H1 (cell line): ENCODE results near the gene SLC8A1. TPM values are rescaled to one million over a fixed set of nuclear protein-coding genes. Genes with fewer than 3 reads are reported as not detected.

Source experiments
- CTCF ChIA-PET: fragments of 300-600 bp; sonication (Branson Sonifier 250); formaldehyde crosslinking; loops from one replicate; lab custom pipeline; 2021; ENCODE audit not compliant: partially characterized antibody; lab: Charles Lee
- POLR2A ChIA-PET: fragments of 300-600 bp; sonication (Branson Sonifier 250); formaldehyde crosslinking; loops from one replicate; lab custom pipeline; 2021; ENCODE audit warnings: inconsistent platforms; ENCODE audit not compliant: partially characterized antibody; lab: Charles Lee
- DNase-seq, 2 experiments: peaks; one replicate each; pipeline versions ENCODE4 v3.0.0 to v3.0.0-alpha.2; 2010 to 2022; ENCODE audit warnings: low spot score in 2 of 2, low read depth in 1 of 2, mixed read lengths in 1 of 2
- FAIRE-seq: peaks from 2 replicates; lab custom pipeline; 2011; peaks lifted over from hg19 to GRCh38; lab: Jason Lieb, UNC
- H2AFZ ChIP-seq: 2 replicates; pipeline ENCODE4 v1.8.1; 2012; ENCODE audit warnings: low read length, inconsistent platforms
- H2AK5ac ChIP-seq: 2 replicates; pipeline ENCODE4 v1.6.1; 2013; ENCODE audit warnings: low read depth, low read length
- H2BK120ac ChIP-seq: replicated peaks from 2 replicates; pipeline ENCODE3; 2013; ENCODE audit warnings: low read depth, low read length, inconsistent platforms
- H2BK12ac ChIP-seq: 2 replicates; pipeline ENCODE4 v1.6.1; 2013; ENCODE audit warnings: low read depth, low read length
- H2BK15ac ChIP-seq: 2 replicates; pipeline ENCODE4 v1.6.1; 2013; ENCODE audit warnings: low read length
- H2BK20ac ChIP-seq: 2 replicates; pipeline ENCODE4 v1.6.1; 2013; ENCODE audit warnings: low read length
- H2BK5ac ChIP-seq: 2 replicates; pipeline ENCODE4 v1.6.1; 2013; ENCODE audit warnings: low read depth, low read length
- H3K14ac ChIP-seq: 2 replicates; pipeline ENCODE4 v1.6.1; 2013; ENCODE audit warnings: inconsistent platforms; ENCODE audit not compliant: insufficient read length
- H3K18ac ChIP-seq: 2 replicates; pipeline ENCODE4 v1.6.1; 2013; ENCODE audit warnings: low read length; ENCODE audit errors: extremely low read depth
- H3K23ac ChIP-seq: 2 replicates; pipeline ENCODE4 v1.6.1; 2013; ENCODE audit warnings: inconsistent platforms; ENCODE audit not compliant: insufficient read length
- H3K23me2 ChIP-seq: 2 replicates; pipeline ENCODE4 v1.6.1; 2013; ENCODE audit warnings: low read depth, low read length
- H3K27ac ChIP-seq: 2 replicates; pipeline ENCODE4 v1.6.1; 2011; ENCODE audit warnings: low read depth, low read length, inconsistent platforms
- H3K27me3 ChIP-seq, 4 experiments: replicated peaks in 1 of 4; 1 replicate in 1 of 4; 2 replicates in 3 of 4; pipeline versions ENCODE4 v1.6.1 to v1.8.1; 2011 to 2013; ENCODE audit warnings: low read length in 3 of 4, mild to moderate bottlenecking in 3 of 4, inconsistent platforms in 2 of 4, mixed read lengths in 2 of 4, moderate library complexity in 1 of 4; ENCODE audit not compliant: control insufficient read depth in 3 of 4, insufficient read depth in 3 of 4; ENCODE audit errors: extremely low read depth in 1 of 4
- H3K36me3 ChIP-seq, 4 experiments: 2 replicates each; pipeline versions ENCODE4 v1.6.1 to v1.8.1; 2011 to 2013; ENCODE audit warnings: mild to moderate bottlenecking in 4 of 4, low read length in 3 of 4, moderate library complexity in 2 of 4, control low read depth in 1 of 4, inconsistent platforms in 1 of 4; ENCODE audit not compliant: insufficient read depth in 4 of 4, control insufficient read depth in 2 of 4
- H3K4ac ChIP-seq: replicated peaks from 2 replicates; pipeline ENCODE3; 2013; ENCODE audit warnings: low read length, low read depth, mixed read lengths, inconsistent platforms; ENCODE audit not compliant: insufficient read length
- H3K4me1 ChIP-seq, 4 experiments: replicated peaks in 1 of 4; 1 replicate in 1 of 4; 2 replicates in 3 of 4; pipeline versions ENCODE4 v1.6.1 to v1.8.1; 2011 to 2013; ENCODE audit warnings: low read length in 3 of 4, inconsistent platforms in 2 of 4, mixed read lengths in 1 of 4; ENCODE audit not compliant: insufficient read depth in 4 of 4, control insufficient read depth in 3 of 4
- H3K4me2 ChIP-seq, 2 experiments: 2 replicates each; pipeline versions ENCODE4 v1.6.1 to v1.8.1; 2011 to 2013; ENCODE audit warnings: low read depth in 2 of 2, low read length in 2 of 2, control low read depth in 1 of 2, inconsistent platforms in 1 of 2, mild to moderate bottlenecking in 1 of 2; ENCODE audit not compliant: insufficient read depth in 1 of 2
- H3K4me3 ChIP-seq, 4 experiments: fragments of 200-600, 300-600 bp in 1 of 4; sonication (generic), shearing (Covaris generic), sonication (Bioruptor Twin) in 1 of 4; 2 replicates each; pipeline versions ENCODE4 v1.5.1 to v1.8.1; 2011 to 2016; ENCODE audit warnings: low read length in 4 of 4, low read depth in 3 of 4, control low read depth in 2 of 4, inconsistent platforms in 2 of 4, mild to moderate bottlenecking in 2 of 4, mixed read lengths in 1 of 4, moderate library complexity in 1 of 4; ENCODE audit not compliant: insufficient read depth in 2 of 4; ENCODE audit errors: extremely low read depth in 1 of 4
- H3K56ac ChIP-seq: replicated peaks from 2 replicates; pipeline ENCODE3; 2013; ENCODE audit warnings: low read depth, mild to moderate bottlenecking, mixed read lengths, low read length, inconsistent platforms; ENCODE audit not compliant: insufficient read length
- H3K79me1 ChIP-seq: 2 replicates; pipeline ENCODE4 v1.6.1; 2013; ENCODE audit warnings: low read depth, low read length, control low read depth
- H3K79me2 ChIP-seq, 2 experiments: 2 replicates each; pipeline versions ENCODE4 v1.6.1 to v1.8.1; 2012 to 2013; ENCODE audit warnings: low read length in 2 of 2, mild to moderate bottlenecking in 2 of 2, inconsistent platforms in 1 of 2; ENCODE audit not compliant: insufficient read depth in 2 of 2, control insufficient read depth in 1 of 2
- H3K9ac ChIP-seq, 4 experiments: replicated peaks in 1 of 4; 1 replicate in 1 of 4; 2 replicates in 3 of 4; pipeline versions ENCODE4 v1.6.1 to v1.8.1; 2011 to 2013; ENCODE audit warnings: low read depth in 3 of 4, low read length in 3 of 4, control low read depth in 2 of 4, mild to moderate bottlenecking in 2 of 4, moderate library complexity in 2 of 4, inconsistent platforms in 1 of 4; ENCODE audit errors: extremely low read depth in 1 of 4
- H3K9me3 ChIP-seq, 2 experiments: 2 replicates each; pipeline versions ENCODE4 v1.6.1 to v1.8.1; 2012 to 2013; ENCODE audit warnings: mild to moderate bottlenecking in 2 of 2, moderate library complexity in 2 of 2, control low read depth in 1 of 2, inconsistent platforms in 1 of 2, low read depth in 1 of 2, low read length in 1 of 2, mixed read lengths in 1 of 2; ENCODE audit not compliant: insufficient read depth in 2 of 2
- H4K20me1 ChIP-seq, 2 experiments: replicated peaks in 1 of 2; 2 replicates each; pipeline versions ENCODE3 to v1.8.1; 2011 to 2013; ENCODE audit warnings: inconsistent platforms in 2 of 2, low read length in 2 of 2, mild to moderate bottlenecking in 1 of 2; ENCODE audit not compliant: insufficient read depth in 2 of 2, control insufficient read depth in 1 of 2
- H4K5ac ChIP-seq: 2 replicates; pipeline ENCODE4 v1.6.1; 2013; ENCODE audit warnings: low read length, low read depth, mixed read lengths, inconsistent platforms; ENCODE audit not compliant: insufficient read length
- H4K8ac ChIP-seq: 2 replicates; pipeline ENCODE4 v1.8.0; 2013; ENCODE audit warnings: mild to moderate bottlenecking, moderate library complexity, low read length, inconsistent platforms; ENCODE audit not compliant: insufficient read depth; ENCODE audit errors: extremely low read depth
- H4K91ac ChIP-seq: replicated peaks from 2 replicates; pipeline ENCODE3; 2013; ENCODE audit warnings: low read length, mixed read lengths, inconsistent platforms; ENCODE audit not compliant: insufficient read length
- CBX5 ChIP-seq: fragments of 300-800, 300-1000 bp; sonication (generic); IDR thresholded peaks from 2 replicates; pipeline ENCODE4 v1.7.1; 2016; ENCODE audit warnings: antibody characterized with exemption, low read length, low read depth
- CBX8 ChIP-seq: fragments of 300-800, 300-1000 bp; sonication (generic); IDR thresholded peaks from 2 replicates; pipeline ENCODE4 v1.7.1; 2016; ENCODE audit warnings: low read depth, low read length, borderline replicate concordance
- CHD1 ChIP-seq: IDR thresholded peaks from 2 replicates; pipeline ENCODE4 v1.6.1; 2012; ENCODE audit warnings: low read depth, low read length, improper control_type of control experiment
- EGR1 ChIP-seq: IDR thresholded peaks from 2 replicates; pipeline ENCODE4 v1.6.1; 2011; ENCODE audit warnings: low read depth, low read length, borderline replicate concordance
- HDAC2 ChIP-seq, 2 experiments: fragments of 300-600 bp in 1 of 2; sonication (generic) in 1 of 2; IDR thresholded peaks; 2 replicates each; pipeline ENCODE4 v1.6.1; 2011 to 2012; ENCODE audit warnings: low read depth in 2 of 2, low read length in 2 of 2, mild to moderate bottlenecking in 2 of 2, moderate library complexity in 2 of 2, borderline replicate concordance in 1 of 2, inconsistent platforms in 1 of 2
- NANOG ChIP-seq: IDR thresholded peaks from 2 replicates; pipeline ENCODE4 v1.6.1; 2011; ENCODE audit warnings: low read length, low read depth, mild to moderate bottlenecking, inconsistent platforms; ENCODE audit not compliant: insufficient read depth, poor library complexity, severe bottlenecking
- POLR2A ChIP-seq, 2 experiments: IDR thresholded peaks; 1 replicate in 1 of 2; 2 replicates in 1 of 2; pipeline ENCODE4 v1.6.1; 2011; ENCODE audit warnings: low read depth in 2 of 2, low read length in 2 of 2, mild to moderate bottlenecking in 2 of 2; ENCODE audit errors: control extremely low read depth in 1 of 2
- RBBP5 ChIP-seq: IDR thresholded peaks from 2 replicates; pipeline ENCODE4 v1.7.1; 2012; ENCODE audit warnings: low read depth, mild to moderate bottlenecking, inconsistent platforms, low read length, moderate library complexity, borderline replicate concordance
- RNF2 ChIP-seq: fragments of 200-900, 300-1000 bp; sonication (generic); IDR thresholded peaks from 2 replicates; pipeline ENCODE4 v1.7.1; 2016; ENCODE audit warnings: borderline replicate concordance, low read depth, mild to moderate bottlenecking, antibody characterized with exemption, low read length; ENCODE audit not compliant: poor library complexity, severe bottlenecking; ENCODE audit errors: missing control alignments
- SIRT6 ChIP-seq: IDR thresholded peaks from one replicate; pipeline ENCODE4 v1.7.1; 2012; ENCODE audit warnings: low read length, inconsistent platforms
- SIX5 ChIP-seq: IDR thresholded peaks from 2 replicates; pipeline ENCODE4 v1.6.1; 2011; ENCODE audit warnings: mild to moderate bottlenecking, low read depth, low read length
- SP1 ChIP-seq: IDR thresholded peaks from 2 replicates; pipeline ENCODE4 v1.6.1; 2011; ENCODE audit warnings: low read depth, low read length
- TAF7 ChIP-seq: optimal IDR thresholded peaks from 2 replicates; pipeline ENCODE3; 2011; ENCODE audit warnings: low read depth, mild to moderate bottlenecking, inconsistent platforms, low read length, moderate library complexity, borderline replicate concordance
- TCF12 ChIP-seq: IDR thresholded peaks from 2 replicates; pipeline ENCODE4 v1.6.1; 2011; ENCODE audit warnings: low read depth, mild to moderate bottlenecking, low read length
- TEAD4 ChIP-seq: IDR thresholded peaks from 2 replicates; pipeline ENCODE4 v1.6.1; 2012; ENCODE audit warnings: low read depth, low read length, inconsistent platforms, mixed read lengths
- WGBS, 2 experiments: shearing (Covaris generic) in 1 of 2; methylation state at CpG; one replicate each; pipeline versions ENCODE4 v1.1.6 to v1.1.7; 2013 to 2015; ENCODE audit warnings: low lambda C conversion rate in 2 of 2, mixed read lengths in 2 of 2, inconsistent platforms in 1 of 2, low coverage in 1 of 2, missing lambda C conversion rate in 1 of 2; ENCODE audit not compliant: insufficient replicate concordance in 2 of 2, insufficient coverage in 1 of 2, insufficient read length in 1 of 2; ENCODE audit errors: extremely low coverage in 1 of 2, missing lambda C conversion rate in 1 of 2; 5-methylcytosine and 5-hydroxymethylcytosine counted together
- polyA plus RNA-seq, 7 experiments: library from polyadenylated mRNA; depleted of rRNA in 3 of 7; stranded (reverse) in 5 of 7; unstranded in 2 of 7; fragments of >200 nt in 5 of 7; fragments of 200-250 nt in 2 of 7; gene quantifications; 1 replicate in 5 of 7; 2 replicates in 1 of 7; 4 replicates in 1 of 7; pipeline versions ENCODE4 v1.2.1 to v1.2.3, GENCODE V29; 2011 to 2013; ENCODE audit warnings: missing spikeins in 2 of 7, mixed read lengths in 2 of 7
- total RNA-seq: library from RNA; stranded (reverse); fragmentation: NEBNext Ultra II Directional; extraction: Animal tissue kit (Norgen Biotek cat#: 25700); gene quantifications from 2 replicates; pipeline ENCODE4 v1.2.1, GENCODE V29; 2021

SLC8A1 gene
- total and polyA plus RNA-seq, 2 of the 8 experiments (the other 6 are each of a cell fraction or from before 2014, with no cell fraction given), result 0.68 to 3.6 TPM

GRCh38 chr2:40177366-40177765 is 274.5 kb downstream of the SLC8A1 start:
- no peaks in the 10 kb centered on the region for H3K27me3 ChIP-seq
- CTCF ChIA-PET, result no interaction called here
- no peaks in the 10 kb centered on the region for H3K36me3 ChIP-seq
- no peak overlapping the region for H3K27ac ChIP-seq
- H3K23me2 ChIP-seq, result no peaks in the 10 kb centered on the region
- no peak overlapping the region for H2BK12ac ChIP-seq
- DNase-seq (no peak), FAIRE-seq (no peak)
- no peak overlapping the region for H3K4me2 ChIP-seq
- H4K8ac ChIP-seq, result no peak overlapping the region
- H3K79me2 ChIP-seq, result no peaks in the 10 kb centered on the region
- H3K56ac ChIP-seq, result no peak overlapping the region
- no peak overlapping the region for H3K4me3 ChIP-seq
- H4K91ac ChIP-seq, result no peak overlapping the region
- H3K14ac ChIP-seq, result no peak overlapping the region
- H4K5ac ChIP-seq, result no peak overlapping the region
- H3K4me1 ChIP-seq, result no peaks in the 10 kb centered on the region
- POLR2A ChIA-PET, result no interaction called here
- H2BK5ac ChIP-seq, result no peak overlapping the region
- no peak overlapping the region for H3K23ac ChIP-seq
- H3K18ac ChIP-seq, result no peak overlapping the region
- H4K20me1 ChIP-seq, result no peaks in the 10 kb centered on the region
- H2AK5ac ChIP-seq, result no peak overlapping the region
- 80% methylated on average over 6 of the region's 6 CpGs; no CpG with 5 or more reads in 1 of the 2 experiments for WGBS, 2 experiments
- no peaks in the 10 kb centered on the region for H3K79me1 ChIP-seq
- H2BK120ac ChIP-seq, result no peak overlapping the region
- no peak overlapping the region for H3K4ac ChIP-seq
- H2BK15ac ChIP-seq, result no peak overlapping the region
- no peak overlapping the region for H3K9ac ChIP-seq
- no peaks in the 10 kb centered on the region for H3K9me3 ChIP-seq
- H2BK20ac ChIP-seq, result no peak overlapping the region
- H2AFZ ChIP-seq, result no peak overlapping the region
- TF ChIP-seq NANOG (no peak), TAF7 (no peak), RBBP5 (no peak), HDAC2 (IDR thresholded peaks at IDR 0.05; ENCODE audit: borderline replicate concordance in 1 of 2, low read depth in 2 of 2, low read length in 2 of 2) (no peak), SIRT6 (no peak), SP1 (no peak), CHD1 (no peak), RNF2 (no peak), SIX5 (no peak), POLR2A (IDR thresholded peaks at IDR 0.05; ENCODE audit: control extremely low read depth in 1 of 2, low read depth in 2 of 2, low read length in 2 of 2) (no peak), EGR1 (no peak), CBX5 (no peak), TEAD4 (no peak), CBX8 (no peak), TCF12 (no peak)
